ENCODE measurements around the gene CNTNAP2.

DNA sequence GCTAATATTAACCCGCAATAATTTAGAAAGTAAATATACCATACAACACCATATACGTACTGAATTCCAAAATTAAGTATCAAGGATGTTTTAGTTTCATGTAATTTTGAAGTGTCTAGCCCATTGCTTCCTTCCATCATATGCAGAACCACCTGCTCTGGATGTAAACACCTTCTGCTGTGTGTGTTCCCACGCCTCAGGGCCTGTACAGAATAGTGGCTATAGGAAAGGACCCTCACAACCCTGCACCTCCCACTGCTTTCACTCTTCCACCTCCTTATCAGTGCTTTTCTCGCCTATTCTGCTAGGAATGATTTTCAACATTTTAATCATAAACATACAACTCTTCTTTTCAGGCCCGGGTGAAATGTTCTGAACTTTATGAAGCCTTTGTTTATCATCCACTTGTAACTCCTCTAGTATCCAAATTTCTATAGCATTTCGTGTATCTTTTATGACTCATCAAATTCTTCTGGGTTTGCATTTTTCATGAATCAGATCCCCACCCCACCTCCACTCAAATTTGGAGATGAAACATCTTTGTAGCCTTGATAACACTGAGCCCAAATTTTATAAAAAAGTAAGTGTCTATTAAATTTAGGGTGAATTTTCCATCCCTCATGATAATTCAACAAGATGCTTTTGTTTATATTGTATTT lies 1367.2 kb downstream of the CNTNAP2 start:
- TF ChIP-seq, protein P1, sequence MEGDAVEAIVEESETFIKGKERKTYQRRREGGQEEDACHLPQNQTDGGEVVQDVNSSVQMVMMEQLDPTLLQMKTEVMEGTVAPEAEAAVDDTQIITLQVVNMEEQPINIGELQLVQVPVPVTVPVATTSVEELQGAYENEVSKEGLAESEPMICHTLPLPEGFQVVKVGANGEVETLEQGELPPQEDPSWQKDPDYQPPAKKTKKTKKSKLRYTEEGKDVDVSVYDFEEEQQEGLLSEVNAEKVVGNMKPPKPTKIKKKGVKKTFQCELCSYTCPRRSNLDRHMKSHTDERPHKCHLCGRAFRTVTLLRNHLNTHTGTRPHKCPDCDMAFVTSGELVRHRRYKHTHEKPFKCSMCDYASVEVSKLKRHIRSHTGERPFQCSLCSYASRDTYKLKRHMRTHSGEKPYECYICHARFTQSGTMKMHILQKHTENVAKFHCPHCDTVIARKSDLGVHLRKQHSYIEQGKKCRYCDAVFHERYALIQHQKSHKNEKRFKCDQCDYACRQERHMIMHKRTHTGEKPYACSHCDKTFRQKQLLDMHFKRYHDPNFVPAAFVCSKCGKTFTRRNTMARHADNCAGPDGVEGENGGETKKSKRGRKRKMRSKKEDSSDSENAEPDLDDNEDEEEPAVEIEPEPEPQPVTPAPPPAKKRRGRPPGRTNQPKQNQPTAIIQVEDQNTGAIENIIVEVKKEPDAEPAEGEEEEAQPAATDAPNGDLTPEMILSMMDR (IDR thresholded peaks at IDR 0.05), result no peak
- no peak for TF ChIP-seq POLR2A (IDR thresholded peaks at IDR 0.05)
